Stimulated activated CD4-positive, alpha-beta T cell treated with anti-CD3 and anti-CD28 coated beads, Interleukin-1b, Interleukin-23, amount 100 ng/mL, for 4 hours (primary cell): ENCODE measurements around the gene CLCNKA.
"Not testable (repeated sequence)": the region's sequence is repeated elsewhere in the genome, so short reads cannot be mapped to it uniquely, and the experiment has no call there.

Experiments
- DNase-seq, 2 donors: peaks; one replicate each; pipeline ENCODE4 v3.0.0-alpha.2; 2020; ENCODE audit warnings: low read depth in 2 of 2

CLCNKA gene

GRCh38 chr1:15997637-15998280 lies 24.1 kb upstream of the CLCNKA start:
- DNase-seq: no peak

GRCh38 chr1:15998929-15999328 lies 22.9 kb upstream of the CLCNKA start:
- no peak for DNase-seq

GRCh38 chr1:16001274-16001673 lies 20.6 kb upstream of the CLCNKA start:
- not testable (repeated sequence) for DNase-seq

- DNase-seq: no peak
These were observed 16.2 kb upstream of the CLCNKA start for GRCh38 chr1:16005597-16005996.

- DNase-seq: no peak
These were observed 15.8 kb upstream of the CLCNKA start for GRCh38 chr1:16006010-16006409.

DNA sequence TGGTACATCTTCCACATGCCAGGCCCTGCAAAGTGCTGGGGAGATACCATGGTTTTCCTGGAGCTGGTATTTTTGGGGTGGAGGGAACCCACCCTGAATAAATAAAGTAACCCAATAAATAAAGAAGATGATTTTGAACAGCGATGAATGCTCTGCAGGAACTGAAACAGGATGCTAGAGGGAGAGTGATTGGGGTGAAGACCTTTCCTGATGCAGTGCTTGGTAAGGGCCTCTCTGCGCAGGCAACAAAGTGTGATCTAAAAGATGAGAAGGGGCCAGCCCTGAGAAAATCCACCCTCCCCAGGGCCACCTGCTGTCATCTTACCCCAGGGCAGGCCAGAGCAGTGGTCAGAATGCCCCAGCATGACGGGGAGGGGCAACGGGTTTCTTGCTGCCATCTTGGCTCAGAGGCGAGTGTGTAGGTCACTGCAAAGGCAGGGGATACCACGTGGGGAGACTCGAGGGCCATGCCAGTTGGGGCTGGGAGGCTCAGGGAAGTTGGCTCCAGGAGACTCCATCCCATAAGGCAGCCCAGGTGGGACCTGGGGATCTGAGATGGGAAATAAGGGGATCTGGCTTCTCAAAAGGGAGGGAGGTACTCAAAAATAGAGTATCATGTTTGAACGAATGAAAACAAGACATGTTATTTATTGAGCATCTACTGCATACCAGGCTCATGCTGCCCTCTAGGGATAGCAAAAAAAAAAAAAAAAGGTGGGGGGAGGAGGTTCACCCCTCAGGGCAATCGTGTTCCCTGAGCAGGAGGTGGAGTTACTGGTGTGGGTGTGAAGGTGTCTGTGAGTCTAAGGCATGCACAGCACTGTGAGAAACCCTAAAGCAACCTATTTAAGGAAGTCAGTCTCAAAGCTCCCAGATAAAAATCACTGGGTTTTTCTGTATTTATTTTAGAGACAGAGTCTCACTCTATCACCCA lies 15.0 kb upstream of the CLCNKA start:
- DNase-seq: no peak

GRCh38 chr1:16007671-16008341 lies 14.0 kb upstream of the CLCNKA start:
- DNase-seq: no peak

GRCh38 chr1:16009030-16009460 lies 12.8 kb upstream of the CLCNKA start:
- DNase-seq: peak; percentile 64 to 65

DNA sequence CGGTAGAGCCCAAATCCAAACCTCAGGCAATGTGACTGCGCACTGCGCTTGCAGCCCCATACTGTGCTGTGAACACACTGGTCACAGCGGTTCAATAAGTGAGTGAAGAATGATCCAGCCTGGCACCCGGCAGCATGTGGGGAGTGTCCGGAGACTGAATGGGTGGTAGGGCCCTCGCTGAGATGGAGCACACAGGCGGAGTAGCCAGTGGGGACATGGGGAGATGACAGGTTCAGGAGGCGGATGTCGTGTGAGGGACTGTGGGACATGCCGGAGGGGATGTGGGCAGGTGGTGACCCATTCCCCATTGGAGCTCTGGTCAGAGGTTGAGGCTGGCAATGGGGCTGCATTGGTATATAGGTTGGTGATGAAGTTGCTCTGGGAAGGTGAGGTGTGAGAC lies 12.2 kb upstream of the CLCNKA start:
- no peak for DNase-seq

- DNase-seq: no peak
These were observed 11.0 kb upstream of the CLCNKA start for GRCh38 chr1:16010837-16011236.

- DNase-seq: no peak
These were observed 9.8 kb upstream of the CLCNKA start for GRCh38 chr1:16011936-16012589.

GRCh38 chr1:16012590-16013219 lies 9.1 kb upstream of the CLCNKA start:
- DNase-seq: peak in 1 of 2 donors; percentile 43

DNA sequence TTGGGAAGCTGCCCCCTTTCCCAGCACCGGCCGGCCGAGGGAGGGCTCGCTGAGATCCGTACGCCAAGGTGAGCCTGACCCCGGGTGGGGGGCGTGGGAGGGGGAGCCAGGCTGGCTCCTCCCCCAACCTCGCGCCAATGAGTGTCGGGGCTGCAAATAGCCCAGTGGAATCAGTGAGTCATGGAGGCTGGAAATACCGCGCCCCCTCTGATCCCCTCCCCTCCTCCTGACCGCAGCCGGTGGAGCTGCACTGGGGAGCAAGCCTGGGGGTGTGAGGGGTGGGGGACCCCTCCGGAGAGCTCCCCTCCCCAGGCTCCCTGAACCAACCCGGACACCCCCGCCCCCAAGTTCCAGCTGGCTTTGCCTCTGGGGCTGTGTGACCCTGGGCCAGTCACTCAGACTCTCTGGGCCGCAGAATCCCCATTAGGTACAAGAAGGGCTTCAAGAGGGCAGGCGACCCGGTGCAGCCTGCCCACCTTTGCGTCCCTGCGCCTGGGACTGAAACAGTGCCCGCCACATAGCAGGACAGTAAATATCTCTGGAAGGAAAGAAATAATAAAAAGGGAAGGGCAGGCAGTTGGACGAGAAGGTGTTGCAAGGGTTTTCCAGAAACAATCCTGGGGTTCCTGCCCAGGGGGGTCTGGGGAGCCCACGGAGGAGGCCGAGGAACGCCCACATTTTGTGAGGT lies 8.5 kb upstream of the CLCNKA start:
- peak; percentile 50 to 53 for DNase-seq

GRCh38 chr1:16013908-16014258 lies 8.0 kb upstream of the CLCNKA start:
- DNase-seq: no peak

DNA sequence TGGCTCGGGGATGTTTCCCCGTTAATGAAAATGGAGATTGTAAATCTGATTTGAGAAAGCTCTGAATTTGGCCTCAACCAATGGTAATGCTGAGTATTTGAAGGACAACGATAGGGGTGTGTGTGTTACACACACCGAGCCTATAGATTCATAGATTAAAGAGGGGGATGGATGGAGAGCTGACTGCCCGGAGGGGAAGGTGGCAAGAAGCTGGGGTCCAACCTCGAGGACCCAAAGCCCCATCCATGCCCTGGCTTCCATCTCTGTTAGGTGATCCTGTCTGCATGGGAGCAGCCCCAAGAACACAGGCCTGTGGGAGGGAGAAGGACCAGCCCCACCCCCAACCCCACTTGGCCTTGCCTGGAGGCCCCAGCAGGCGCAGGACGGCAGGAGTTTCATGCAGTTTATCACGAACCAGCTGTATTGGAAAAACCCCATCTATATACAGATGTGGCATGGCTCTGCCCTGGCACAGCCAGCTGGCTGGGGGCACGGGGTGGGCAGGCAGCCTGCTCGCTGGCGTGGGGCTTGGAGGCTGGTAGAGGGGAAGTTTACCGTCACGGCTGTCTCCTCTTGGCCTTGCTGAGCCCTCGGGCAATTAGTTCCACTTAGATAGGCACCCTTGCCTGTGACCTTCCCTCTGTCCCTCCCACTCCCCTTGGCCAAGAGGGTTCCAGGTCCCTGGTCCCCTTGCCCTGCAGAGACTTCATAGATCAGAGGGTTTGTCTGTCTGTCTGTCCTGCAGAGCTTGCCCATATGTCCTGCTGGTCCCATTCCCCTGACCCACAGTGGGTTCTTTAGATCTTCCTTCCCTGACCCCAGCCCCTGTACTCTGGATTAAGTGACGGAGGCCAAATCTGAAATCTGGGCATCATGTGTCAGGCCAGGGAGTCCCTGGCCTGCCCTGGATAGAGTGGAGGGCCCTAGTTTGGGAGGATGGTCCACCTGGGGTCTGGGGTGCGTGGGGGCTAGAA lies 7.0 kb upstream of the CLCNKA start:
- no peak for DNase-seq

DNA sequence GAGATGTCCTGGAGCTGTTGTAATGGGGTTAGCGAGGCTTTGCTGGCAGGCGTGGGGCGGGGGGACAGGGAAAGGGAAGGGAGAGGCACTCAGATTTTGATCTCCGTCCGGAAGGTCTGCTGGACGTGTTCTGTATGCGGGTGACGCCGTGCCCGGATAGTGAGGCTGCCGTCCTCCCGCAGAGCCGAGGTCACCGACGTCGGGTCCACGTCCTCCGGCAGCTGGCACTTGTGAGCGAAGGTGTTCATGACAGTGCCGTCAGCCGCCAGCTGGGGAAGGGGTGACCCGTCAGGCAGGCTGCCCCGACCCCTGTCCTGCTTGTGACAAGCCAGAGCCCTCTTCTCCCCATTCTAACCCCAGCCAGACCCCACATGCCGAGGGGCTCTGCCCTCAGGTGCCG lies 6.3 kb upstream of the CLCNKA start:
- no peak for DNase-seq

GRCh38 chr1:16015960-16016901 lies 5.6 kb upstream of the CLCNKA start:
- DNase-seq: no peak

GRCh38 chr1:16017076-16017460 lies 4.8 kb upstream of the CLCNKA start:
- DNase-seq: no peak
